H1 (cell line): ENCODE results near the gene TSPAN3. TPM values are rescaled to one million over a fixed set of nuclear protein-coding genes. Genes with fewer than 3 reads are reported as not detected.
A peak's percentile ranks its signal among the peaks of the same experiment; 100 is the strongest.

ENCODE experiments used
- CTCF ChIA-PET: fragments of 300-600 bp; sonication (Branson Sonifier 250); formaldehyde crosslinking; loops from one replicate; lab custom pipeline; 2021; ENCODE audit not compliant: partially characterized antibody; lab: Charles Lee
- POLR2A ChIA-PET: fragments of 300-600 bp; sonication (Branson Sonifier 250); formaldehyde crosslinking; loops from one replicate; lab custom pipeline; 2021; ENCODE audit warnings: inconsistent platforms; ENCODE audit not compliant: partially characterized antibody; lab: Charles Lee
- DNase-seq, 2 experiments: peaks; one replicate each; pipeline versions ENCODE4 v3.0.0 to v3.0.0-alpha.2; 2010 to 2022; ENCODE audit warnings: low spot score in 2 of 2, low read depth in 1 of 2, mixed read lengths in 1 of 2
- FAIRE-seq: peaks from 2 replicates; lab custom pipeline; 2011; peaks lifted over from hg19 to GRCh38; lab: Jason Lieb, UNC
- H2AFZ ChIP-seq: 2 replicates; pipeline ENCODE4 v1.8.1; 2012; ENCODE audit warnings: low read length, inconsistent platforms
- H2AK5ac ChIP-seq: 2 replicates; pipeline ENCODE4 v1.6.1; 2013; ENCODE audit warnings: low read depth, low read length
- H2BK120ac ChIP-seq: replicated peaks from 2 replicates; pipeline ENCODE3; 2013; ENCODE audit warnings: low read depth, low read length, inconsistent platforms
- H2BK12ac ChIP-seq: 2 replicates; pipeline ENCODE4 v1.6.1; 2013; ENCODE audit warnings: low read depth, low read length
- H2BK15ac ChIP-seq: 2 replicates; pipeline ENCODE4 v1.6.1; 2013; ENCODE audit warnings: low read length
- H2BK20ac ChIP-seq: 2 replicates; pipeline ENCODE4 v1.6.1; 2013; ENCODE audit warnings: low read length
- H2BK5ac ChIP-seq: 2 replicates; pipeline ENCODE4 v1.6.1; 2013; ENCODE audit warnings: low read depth, low read length
- H3K14ac ChIP-seq: 2 replicates; pipeline ENCODE4 v1.6.1; 2013; ENCODE audit warnings: inconsistent platforms; ENCODE audit not compliant: insufficient read length
- H3K18ac ChIP-seq: 2 replicates; pipeline ENCODE4 v1.6.1; 2013; ENCODE audit warnings: low read length; ENCODE audit errors: extremely low read depth
- H3K23ac ChIP-seq: 2 replicates; pipeline ENCODE4 v1.6.1; 2013; ENCODE audit warnings: inconsistent platforms; ENCODE audit not compliant: insufficient read length
- H3K23me2 ChIP-seq: 2 replicates; pipeline ENCODE4 v1.6.1; 2013; ENCODE audit warnings: low read depth, low read length
- H3K27ac ChIP-seq: 2 replicates; pipeline ENCODE4 v1.6.1; 2011; ENCODE audit warnings: low read depth, low read length, inconsistent platforms
- H3K27me3 ChIP-seq, 4 experiments: replicated peaks in 1 of 4; 1 replicate in 1 of 4; 2 replicates in 3 of 4; pipeline versions ENCODE4 v1.6.1 to v1.8.1; 2011 to 2013; ENCODE audit warnings: low read length in 3 of 4, mild to moderate bottlenecking in 3 of 4, inconsistent platforms in 2 of 4, mixed read lengths in 2 of 4, moderate library complexity in 1 of 4; ENCODE audit not compliant: control insufficient read depth in 3 of 4, insufficient read depth in 3 of 4; ENCODE audit errors: extremely low read depth in 1 of 4
- H3K36me3 ChIP-seq, 4 experiments: 2 replicates each; pipeline versions ENCODE4 v1.6.1 to v1.8.1; 2011 to 2013; ENCODE audit warnings: mild to moderate bottlenecking in 4 of 4, low read length in 3 of 4, moderate library complexity in 2 of 4, control low read depth in 1 of 4, inconsistent platforms in 1 of 4; ENCODE audit not compliant: insufficient read depth in 4 of 4, control insufficient read depth in 2 of 4
- H3K4ac ChIP-seq: replicated peaks from 2 replicates; pipeline ENCODE3; 2013; ENCODE audit warnings: low read length, low read depth, mixed read lengths, inconsistent platforms; ENCODE audit not compliant: insufficient read length
- H3K4me1 ChIP-seq, 4 experiments: replicated peaks in 1 of 4; 1 replicate in 1 of 4; 2 replicates in 3 of 4; pipeline versions ENCODE4 v1.6.1 to v1.8.1; 2011 to 2013; ENCODE audit warnings: low read length in 3 of 4, inconsistent platforms in 2 of 4, mixed read lengths in 1 of 4; ENCODE audit not compliant: insufficient read depth in 4 of 4, control insufficient read depth in 3 of 4
- H3K4me2 ChIP-seq, 2 experiments: 2 replicates each; pipeline versions ENCODE4 v1.6.1 to v1.8.1; 2011 to 2013; ENCODE audit warnings: low read depth in 2 of 2, low read length in 2 of 2, control low read depth in 1 of 2, inconsistent platforms in 1 of 2, mild to moderate bottlenecking in 1 of 2; ENCODE audit not compliant: insufficient read depth in 1 of 2
- H3K4me3 ChIP-seq, 4 experiments: fragments of 200-600, 300-600 bp in 1 of 4; sonication (generic), shearing (Covaris generic), sonication (Bioruptor Twin) in 1 of 4; 2 replicates each; pipeline versions ENCODE4 v1.5.1 to v1.8.1; 2011 to 2016; ENCODE audit warnings: low read length in 4 of 4, low read depth in 3 of 4, control low read depth in 2 of 4, inconsistent platforms in 2 of 4, mild to moderate bottlenecking in 2 of 4, mixed read lengths in 1 of 4, moderate library complexity in 1 of 4; ENCODE audit not compliant: insufficient read depth in 2 of 4; ENCODE audit errors: extremely low read depth in 1 of 4
- H3K56ac ChIP-seq: replicated peaks from 2 replicates; pipeline ENCODE3; 2013; ENCODE audit warnings: low read depth, mild to moderate bottlenecking, mixed read lengths, low read length, inconsistent platforms; ENCODE audit not compliant: insufficient read length
- H3K79me1 ChIP-seq: 2 replicates; pipeline ENCODE4 v1.6.1; 2013; ENCODE audit warnings: low read depth, low read length, control low read depth
- H3K79me2 ChIP-seq, 2 experiments: 2 replicates each; pipeline versions ENCODE4 v1.6.1 to v1.8.1; 2012 to 2013; ENCODE audit warnings: low read length in 2 of 2, mild to moderate bottlenecking in 2 of 2, inconsistent platforms in 1 of 2; ENCODE audit not compliant: insufficient read depth in 2 of 2, control insufficient read depth in 1 of 2
- H3K9ac ChIP-seq, 4 experiments: replicated peaks in 1 of 4; 1 replicate in 1 of 4; 2 replicates in 3 of 4; pipeline versions ENCODE4 v1.6.1 to v1.8.1; 2011 to 2013; ENCODE audit warnings: low read depth in 3 of 4, low read length in 3 of 4, control low read depth in 2 of 4, mild to moderate bottlenecking in 2 of 4, moderate library complexity in 2 of 4, inconsistent platforms in 1 of 4; ENCODE audit errors: extremely low read depth in 1 of 4
- H3K9me3 ChIP-seq, 2 experiments: 2 replicates each; pipeline versions ENCODE4 v1.6.1 to v1.8.1; 2012 to 2013; ENCODE audit warnings: mild to moderate bottlenecking in 2 of 2, moderate library complexity in 2 of 2, control low read depth in 1 of 2, inconsistent platforms in 1 of 2, low read depth in 1 of 2, low read length in 1 of 2, mixed read lengths in 1 of 2; ENCODE audit not compliant: insufficient read depth in 2 of 2
- H4K20me1 ChIP-seq, 2 experiments: replicated peaks in 1 of 2; 2 replicates each; pipeline versions ENCODE3 to v1.8.1; 2011 to 2013; ENCODE audit warnings: inconsistent platforms in 2 of 2, low read length in 2 of 2, mild to moderate bottlenecking in 1 of 2; ENCODE audit not compliant: insufficient read depth in 2 of 2, control insufficient read depth in 1 of 2
- H4K5ac ChIP-seq: 2 replicates; pipeline ENCODE4 v1.6.1; 2013; ENCODE audit warnings: low read length, low read depth, mixed read lengths, inconsistent platforms; ENCODE audit not compliant: insufficient read length
- H4K8ac ChIP-seq: 2 replicates; pipeline ENCODE4 v1.8.0; 2013; ENCODE audit warnings: mild to moderate bottlenecking, moderate library complexity, low read length, inconsistent platforms; ENCODE audit not compliant: insufficient read depth; ENCODE audit errors: extremely low read depth
- H4K91ac ChIP-seq: replicated peaks from 2 replicates; pipeline ENCODE3; 2013; ENCODE audit warnings: low read length, mixed read lengths, inconsistent platforms; ENCODE audit not compliant: insufficient read length
- ATF3 ChIP-seq: IDR thresholded peaks from 2 replicates; pipeline ENCODE4 v1.6.1; 2011; ENCODE audit warnings: low read depth, mild to moderate bottlenecking, low read length; ENCODE audit not compliant: insufficient read depth
- CBX8 ChIP-seq: fragments of 300-800, 300-1000 bp; sonication (generic); IDR thresholded peaks from 2 replicates; pipeline ENCODE4 v1.7.1; 2016; ENCODE audit warnings: low read depth, low read length, borderline replicate concordance
- CEBPB ChIP-seq: IDR thresholded peaks from 2 replicates; pipeline ENCODE4 v1.6.1; 2012; ENCODE audit warnings: low read depth, low read length
- WGBS, 2 experiments: shearing (Covaris generic) in 1 of 2; methylation state at CpG; one replicate each; pipeline versions ENCODE4 v1.1.6 to v1.1.7; 2013 to 2015; ENCODE audit warnings: low lambda C conversion rate in 2 of 2, mixed read lengths in 2 of 2, inconsistent platforms in 1 of 2, low coverage in 1 of 2, missing lambda C conversion rate in 1 of 2; ENCODE audit not compliant: insufficient replicate concordance in 2 of 2, insufficient coverage in 1 of 2, insufficient read length in 1 of 2; ENCODE audit errors: extremely low coverage in 1 of 2, missing lambda C conversion rate in 1 of 2; 5-methylcytosine and 5-hydroxymethylcytosine counted together
- polyA plus RNA-seq, 7 experiments: library from polyadenylated mRNA; depleted of rRNA in 3 of 7; stranded (reverse) in 5 of 7; unstranded in 2 of 7; fragments of >200 nt in 5 of 7; fragments of 200-250 nt in 2 of 7; gene quantifications; 1 replicate in 5 of 7; 2 replicates in 1 of 7; 4 replicates in 1 of 7; pipeline versions ENCODE4 v1.2.1 to v1.2.3, GENCODE V29; 2011 to 2013; ENCODE audit warnings: missing spikeins in 2 of 7, mixed read lengths in 2 of 7
- total RNA-seq: library from RNA; stranded (reverse); fragmentation: NEBNext Ultra II Directional; extraction: Animal tissue kit (Norgen Biotek cat#: 25700); gene quantifications from 2 replicates; pipeline ENCODE4 v1.2.1, GENCODE V29; 2021

Gene TSPAN3
- total and polyA plus RNA-seq, 2 of the 8 experiments (the other 6 are each of a cell fraction or from before 2014, with no cell fraction given): 107 to 238 TPM

- Histone ChIP-seq H4K91ac (no peak overlapping the region), H3K56ac (no peak overlapping the region), H3K79me2 (peaks cover 0 to 26% of the 10 kb centered on the region in 2 experiments; a peak in 2 of 4 replicates), H3K27ac (no peak overlapping the region), H3K4ac (no peak overlapping the region), H3K79me1 (no peaks in the 10 kb centered on the region), H3K23me2 (no peaks in the 10 kb centered on the region), H4K5ac (no peak overlapping the region), H2BK12ac (no peak overlapping the region), H3K9me3 (no peaks in the 10 kb centered on the region), H3K9ac (no peak overlapping the region), H2AK5ac (no peak overlapping the region), H3K4me1 (peaks cover 0 to 5% (median 2%) of the 10 kb centered on the region in 4 experiments; a peak in 3 of 7 replicates), H2BK5ac (no peak overlapping the region), H3K27me3 (no peaks in the 10 kb centered on the region), H4K20me1 (peaks cover 5 to 9% of the 10 kb centered on the region in 2 experiments), H3K4me3 (no peak overlapping the region), H3K18ac (no peak overlapping the region), H4K8ac (no peak overlapping the region), H2AFZ (no peak overlapping the region), H2BK120ac (no peak overlapping the region), H3K14ac (no peak overlapping the region), H2BK15ac (no peak overlapping the region), H2BK20ac (no peak overlapping the region), H3K36me3 (peaks cover 0 to 15% (median 7%) of the 10 kb centered on the region in 4 experiments; a peak in 6 of 8 replicates), H3K4me2 (no peak overlapping the region)
- CTCF ChIA-PET: no interaction called here
- POLR2A ChIA-PET: interaction anchor here (0.7 kb wide), 1 partner anchor 412 kb away, joined by 3 read pairs; no protein-coding TSS in a partner anchor
- DNase-seq (no peak), FAIRE-seq (no peak)
- 90% methylated on average over 2 of the region's 2 CpGs; no CpG with 5 or more reads in 1 of the 2 experiments for WGBS, 2 experiments
- TF ChIP-seq ATF3 (0 out of 2 replicates have a peak, but pooled peaks have one; percentile 9), CBX8 (no peak), CEBPB (peak; percentile 86)
- TF ChIP-seq, all 59 proteins: peak for 2
- H3K23ac ChIP-seq: no peak overlapping the region
Observed at GRCh38 chr15:77053709-77054108, 17.2 kb downstream of the TSPAN3 start.
